K562 (cell line): ENCODE measurements around the gene RABGAP1. TPM values are rescaled to one million over a fixed set of nuclear protein-coding genes. Genes with fewer than 3 reads are reported as not detected.

Source experiments
- ATAC-seq: fragments of 200-7000 bp; cut with Tn5 transposase; 3 replicates; pipeline ENCODE4 v1.9.1; 2020; ENCODE audit warnings: moderate library complexity
- BruUV-seq: library from RNA; stranded (reverse); fragments of 400-500 nt; replicated peaks from 2 replicates; lab custom pipeline; 2021; lab: Mats Ljungman, UMichigan
- CTCF ChIA-PET: fragments of 300-600 bp; formaldehyde crosslinking; extraction: SDS; loops from one replicate; lab custom pipeline; 2021; ENCODE audit warnings: low intra/inter-chr PET ratio; lab: Yijun Ruan, JAX
- POLR2A ChIA-PET: fragments of 300-600, 350-650 bp; sonication (Branson Sonifier 250); formaldehyde crosslinking; extraction: SDS; loops from one replicate; lab custom pipeline; 2021; ENCODE audit warnings: antibody characterized with exemption, inconsistent platforms; lab: Yijun Ruan, JAX
- DNase-seq, 4 experiments: peaks; one replicate each; pipeline versions ENCODE4 v3.0.0 to v3.0.0-alpha.2; 2011 to 2018; ENCODE audit warnings: low spot score in 3 of 4, mixed read lengths in 3 of 4; ENCODE audit errors: extremely low read depth in 1 of 4
- FAIRE-seq: peaks from 2 replicates; lab custom pipeline; 2011; peaks lifted over from hg19 to GRCh38; lab: Jason Lieb, UNC
- H2AFZ ChIP-seq: 2 replicates; pipeline ENCODE4 v1.6.0; 2011; ENCODE audit warnings: low read depth, low read length, control low read depth, inconsistent platforms
- H3K27ac ChIP-seq: fragments of 200-600 bp; 3 replicates; pipeline ENCODE4 v1.8.0; 2011; ENCODE audit warnings: low read depth, mild to moderate bottlenecking, control low read depth, inconsistent platforms, low read length, moderate library complexity, mixed read lengths; ENCODE audit errors: extremely low read depth
- H3K27me3 ChIP-seq, 2 experiments: fragments of 300-600 bp in 1 of 2; 2 replicates in 1 of 2; 3 replicates in 1 of 2; pipeline versions ENCODE4 v1.6.0 to v1.8.0; 2011; ENCODE audit warnings: inconsistent platforms in 2 of 2, low read length in 2 of 2, mild to moderate bottlenecking in 1 of 2, mixed read lengths in 1 of 2, moderate library complexity in 1 of 2; ENCODE audit not compliant: control insufficient read depth in 2 of 2, insufficient read depth in 2 of 2
- H3K36me3 ChIP-seq: fragments of 300-600 bp; 3 replicates; pipeline ENCODE4 v1.8.0; 2011; ENCODE audit warnings: mild to moderate bottlenecking, low read length, inconsistent platforms; ENCODE audit not compliant: control insufficient read depth, insufficient read depth
- H3K4me1 ChIP-seq, 2 experiments: fragments of 200-600 bp in 1 of 2; replicated peaks in 1 of 2; 2 replicates in 1 of 2; 3 replicates in 1 of 2; pipeline versions ENCODE4 v1.5.1 to v1.8.0; 2011; ENCODE audit warnings: inconsistent platforms in 2 of 2, low read length in 2 of 2, mild to moderate bottlenecking in 1 of 2, mixed read lengths in 1 of 2, moderate library complexity in 1 of 2; ENCODE audit not compliant: control insufficient read depth in 2 of 2, insufficient read depth in 2 of 2
- H3K4me2 ChIP-seq: 2 replicates; pipeline ENCODE4 v1.6.1; 2011; ENCODE audit warnings: low read length, control low read depth, inconsistent platforms, mixed read lengths; ENCODE audit not compliant: insufficient read depth
- H3K4me3 ChIP-seq: fragments of 200-600 bp; sonication (generic), shearing (Covaris generic); 2 replicates; pipeline ENCODE4 v1.5.1; 2016; ENCODE audit warnings: control low read depth, inconsistent platforms
- H3K79me2 ChIP-seq: fragments of 200-600 bp; 3 replicates; pipeline ENCODE4 v1.8.0; 2011; ENCODE audit warnings: low read length, inconsistent platforms; ENCODE audit not compliant: control insufficient read depth, insufficient read depth
- H3K9ac ChIP-seq, 2 experiments: 2 replicates each; pipeline versions ENCODE4 v1.6.0 to v1.6.1; 2011; ENCODE audit warnings: low read depth in 2 of 2, low read length in 2 of 2, control low read depth in 1 of 2, inconsistent platforms in 1 of 2, mild to moderate bottlenecking in 1 of 2, mixed read lengths in 1 of 2; ENCODE audit not compliant: insufficient read depth in 1 of 2
- H3K9me1 ChIP-seq: one replicate; pipeline ENCODE4 v1.6.0; 2011; ENCODE audit warnings: inconsistent platforms, mild to moderate bottlenecking, low read length, moderate library complexity; ENCODE audit not compliant: control insufficient read depth, insufficient read depth
- H3K9me3 ChIP-seq: replicated peaks from 2 replicates; pipeline ENCODE4 v1.5.1; 2011; ENCODE audit warnings: low read depth, low read length, inconsistent platforms; ENCODE audit not compliant: control insufficient read depth, insufficient read depth
- H4K20me1 ChIP-seq: replicated peaks from 2 replicates; pipeline ENCODE4 v1.6.1; 2011; ENCODE audit warnings: low read length, inconsistent platforms, mixed read lengths; ENCODE audit not compliant: control insufficient read depth, insufficient read depth
- GTF2B ChIP-seq: IDR thresholded peaks from 2 replicates; pipeline ENCODE4 v1.6.1; 2011; ENCODE audit not compliant: insufficient read length; ENCODE audit errors: extremely low read depth
- NCOA6 ChIP-seq: fragments of 450-650 bp; IDR thresholded peaks from 2 replicates; pipeline ENCODE4 v1.6.1; 2017; ENCODE audit warnings: mild to moderate bottlenecking
- NFYB ChIP-seq: IDR thresholded peaks from 2 replicates; pipeline ENCODE4 v1.6.1; 2011; ENCODE audit warnings: mild to moderate bottlenecking, moderate library complexity; ENCODE audit not compliant: insufficient read length; ENCODE audit errors: extremely low read depth
- USF1 ChIP-seq: sonication (generic); formaldehyde crosslinking; IDR thresholded peaks from 2 replicates; pipeline ENCODE4 v1.9.0; 2022; ENCODE audit warnings: mild to moderate bottlenecking, missing genetic modification reagents
- WGBS: fragments of 100-300 bp; shearing (Covaris generic); methylation state at CpG from one replicate; pipeline ENCODE4 v1.1.6; 2016; ENCODE audit warnings: low coverage, mixed read lengths; ENCODE audit not compliant: insufficient coverage; ENCODE audit errors: missing lambda C conversion rate; 5-methylcytosine and 5-hydroxymethylcytosine counted together
- in situ Hi-C: fragments of 300-500 bp; cut with MboI; formaldehyde crosslinking; loops from 4 replicates; pipeline ENCODE4 v1.15.0; 2018; ENCODE audit warnings: inconsistent platforms, mixed read lengths
- intact Hi-C: fragments of 100-400 bp; cut with micrococcal nuclease; formaldehyde crosslinking; loops from 2 replicates; pipeline ENCODE4 v1.14.2; 2022
- polyA plus RNA-seq, 8 experiments: library from polyadenylated mRNA; depleted of rRNA in 4 of 8; stranded (reverse) in 5 of 8; unstranded in 3 of 8; fragments of >200 nt; fragmentation: Nextera tagmentation in 2 of 8; fragmentation: Illumina TruSeq in 1 of 8; extraction: Ambion mirVana in 2 of 8; extraction: Trizol in 1 of 8; gene quantifications; 2 replicates each; pipeline versions ENCODE4 v1.2.1 to v1.2.3, GENCODE V29; 2011 to 2014; ENCODE audit warnings: inconsistent platforms in 1 of 8, missing spikeins in 1 of 8
- total RNA-seq, 7 experiments: library from RNA; depleted of rRNA in 6 of 7; stranded (reverse); fragments of >200 nt in 6 of 7; fragmentation: Illumina TruSeq in 2 of 7; extraction: Trizol in 2 of 7; gene quantifications; 2 replicates each; pipeline versions ENCODE4 v1.2.1 to v1.2.3, GENCODE V29; 2011 to 2021; ENCODE audit warnings: low replicate concordance in 1 of 7

RABGAP1 gene
- total and polyA plus RNA-seq, 9 of the 15 experiments (the other 6 are each of a cell fraction or from before 2014, with no cell fraction given) = 1.5 to 22.7 (median 13.1) TPM

- Histone ChIP-seq H3K79me2 (no peaks in the 10 kb centered on the region), H3K4me2 (no peak overlapping the region), H3K27me3 (no peaks in the 10 kb centered on the region), H3K9ac (no peak overlapping the region), H3K9me1 (no peaks in the 10 kb centered on the region), H3K27ac (no peak overlapping the region), H3K4me3 (no peak overlapping the region), H2AFZ (no peak overlapping the region), H3K4me1 (no peaks in the 10 kb centered on the region), H3K9me3 (no peaks in the 10 kb centered on the region), H4K20me1 (no peaks in the 10 kb centered on the region), H3K36me3 (peaks cover 3% of the 10 kb centered on the region; the same call in 1 of the 3 replicates)
- no peak for DNase-seq
- no TSS peak for BruUV-seq
- WGBS = 7% methylated on average over 1 of the region's 1 CpG
- FAIRE-seq = no peak
- POLR2A ChIA-PET = no interaction called here
- TF ChIP-seq USF1 (no peak), GTF2B (no peak), NFYB (peak; percentile 16), NCOA6 (no peak)
- intact Hi-C loops (no loop called here), in situ Hi-C loops (no loop called here)
- CTCF ChIA-PET = no interaction called here
- ATAC-seq = no peak
These were observed 118.0 kb downstream of the RABGAP1 start for GRCh38 chr9:123058834-123059233.
